ENCODE data around the gene HYAL1.
"Not testable (repeated sequence)": the region's sequence is repeated elsewhere in the genome, so short reads cannot be mapped to it uniquely, and the experiment has no call there.

The HYAL1 gene

GRCh38 chr3:50294089-50294488 lies 9.3 kb downstream of the HYAL1 start:
- DNase-seq (ENCODE audit: low read depth), result no peak

GRCh38 chr3:50293079-50293801 lies 10.1 kb downstream of the HYAL1 start:
- no peak for DNase-seq (ENCODE audit: low read depth)

DNA sequence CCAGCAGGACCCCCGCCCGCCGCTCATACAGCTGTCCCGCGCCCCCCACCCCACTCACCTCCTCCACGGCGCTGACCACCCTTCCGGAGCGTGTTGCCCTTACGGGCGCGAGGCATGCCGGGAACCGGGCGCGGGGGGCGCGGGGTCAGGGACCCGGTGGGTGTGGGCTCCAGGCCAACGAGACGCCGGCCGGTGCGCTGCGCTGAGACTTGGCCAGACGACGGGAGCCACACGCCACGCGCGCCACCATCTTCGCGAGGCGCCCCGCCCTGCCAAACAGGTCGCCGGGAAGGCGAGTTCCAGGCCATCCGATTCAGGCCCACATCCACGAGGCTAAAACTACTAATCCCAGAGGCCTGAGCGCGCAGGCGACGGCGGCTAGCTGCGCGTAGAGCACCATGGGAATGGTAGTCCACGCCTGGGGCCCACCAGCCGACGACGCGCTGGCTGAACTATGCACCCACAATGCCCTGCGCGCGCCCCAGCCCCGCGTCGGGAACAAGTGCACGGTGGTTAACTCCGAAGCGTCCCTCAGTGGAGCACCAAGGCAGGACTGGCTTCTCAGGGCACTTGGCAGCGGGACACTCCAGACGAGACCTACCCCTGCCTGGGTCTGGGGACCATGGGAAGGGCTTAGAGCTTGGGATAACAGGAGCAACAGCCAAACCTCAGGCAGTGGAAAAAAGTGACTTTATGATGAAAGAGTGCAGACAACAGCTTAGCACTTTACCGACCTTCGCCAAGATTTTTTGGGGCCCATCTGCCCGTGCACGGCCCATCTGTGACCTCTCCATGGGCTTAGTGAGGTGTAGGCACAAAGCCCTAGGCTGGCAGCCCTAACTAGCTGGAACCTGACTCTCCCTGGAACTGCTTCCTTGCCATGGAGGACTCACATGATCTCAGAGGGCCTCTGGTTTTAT lies 11.0 kb downstream of the HYAL1 start, which contains the start of gene IFRD2:
TSS of gene IFRD2 (minus strand) at position 271 of the 920 bp plus-strand sequence. CDS start at position 116, 155 bp downstream.
- peak; percentile 92 for DNase-seq (ENCODE audit: low read depth)

GRCh38 chr3:50290161-50290641 lies 13.2 kb downstream of the HYAL1 start:
- DNase-seq (ENCODE audit: low read depth), result no peak

DNA sequence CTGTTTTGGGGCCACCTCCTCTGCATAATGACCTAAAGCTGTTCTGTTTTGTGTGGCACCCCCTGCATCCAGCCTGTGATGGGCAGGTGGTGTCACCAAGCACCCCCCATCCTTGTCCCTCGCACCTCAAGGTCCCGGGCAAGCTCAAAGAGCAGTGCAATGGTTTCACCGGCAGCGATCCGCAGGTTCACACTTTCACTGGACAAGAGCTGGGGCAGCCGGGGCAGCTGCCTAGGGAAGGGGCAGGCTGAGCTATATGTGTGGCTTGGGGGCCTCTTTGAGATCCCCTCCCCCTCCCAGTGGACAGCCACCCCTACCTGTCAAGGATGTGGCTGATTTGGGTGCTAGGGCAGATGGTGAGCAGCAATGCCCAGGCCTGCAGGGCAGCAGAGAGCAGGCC lies 14.2 kb downstream of the HYAL1 start:
- DNase-seq (ENCODE audit: low read depth), result no peak

GRCh38 chr3:50288387-50289007 lies 14.9 kb downstream of the HYAL1 start:
- no peak for DNase-seq (ENCODE audit: low read depth)

DNA sequence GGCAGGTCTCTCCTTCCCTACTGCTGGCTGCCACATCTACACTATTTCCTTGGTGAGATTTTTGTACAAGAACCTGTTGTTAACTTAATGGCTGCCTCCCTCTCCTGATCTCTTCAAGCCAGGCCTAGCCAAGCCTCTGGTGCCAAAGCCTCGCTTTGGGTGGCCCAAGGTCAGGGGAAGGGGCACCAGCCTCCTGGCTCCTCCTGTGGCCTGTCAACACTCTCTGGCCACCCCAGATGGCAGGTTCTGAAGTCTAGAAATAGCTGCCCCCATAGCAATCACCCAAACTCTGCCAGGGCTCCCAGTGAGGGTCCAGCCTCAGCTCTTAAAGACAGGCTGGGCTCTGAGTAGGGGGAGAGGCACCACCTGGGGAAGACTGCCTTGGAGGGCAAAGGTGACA lies 16.1 kb downstream of the HYAL1 start:
- DNase-seq (ENCODE audit: low read depth), result no peak

GRCh38 chr3:50286322-50287227 lies 16.8 kb downstream of the HYAL1 start:
- no peak for DNase-seq (ENCODE audit: low read depth)

- DNase-seq (ENCODE audit: low read depth), result not testable (repeated sequence)
Measured at GRCh38 chr3:50284121-50284520, 19.3 kb downstream of the HYAL1 start.

DNA sequence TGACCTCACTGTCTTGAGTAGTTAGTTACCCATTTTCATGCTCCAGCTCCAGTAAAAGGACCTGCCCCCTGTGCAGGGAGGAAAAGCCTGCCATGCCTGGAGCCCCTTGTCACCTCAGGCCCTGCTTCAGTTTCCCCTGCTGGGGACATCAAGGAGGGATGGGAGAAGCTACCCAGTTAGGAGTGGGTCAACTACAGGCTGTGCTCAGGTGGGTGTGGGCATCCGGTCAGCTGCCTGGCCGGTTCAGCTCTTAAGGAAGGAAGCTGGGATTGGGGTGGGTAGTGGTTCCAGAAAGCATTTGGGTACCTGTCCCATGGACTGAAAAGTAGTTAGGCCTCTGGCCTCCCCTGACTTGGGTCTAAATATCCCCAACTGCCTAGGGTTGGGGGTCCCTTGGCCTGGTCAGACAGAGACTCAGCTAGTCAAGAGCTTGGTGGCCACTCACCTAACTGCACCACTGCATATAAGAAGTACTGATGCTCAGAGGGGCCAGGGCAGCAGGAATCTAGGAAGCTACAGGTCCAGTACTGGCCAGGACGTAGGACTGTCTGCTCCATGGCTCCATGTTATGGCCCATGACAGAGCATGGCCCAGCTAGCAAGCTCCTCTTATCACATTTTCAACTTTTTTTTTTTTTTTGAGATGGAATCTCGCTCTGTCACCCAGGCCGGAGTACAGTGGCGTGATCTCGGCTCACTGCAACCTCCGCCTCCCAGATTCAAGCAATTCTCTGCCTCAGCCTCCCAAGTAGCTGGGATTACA lies 23.9 kb downstream of the HYAL1 start:
- DNase-seq (ENCODE audit: low read depth), result no peak

DNA sequence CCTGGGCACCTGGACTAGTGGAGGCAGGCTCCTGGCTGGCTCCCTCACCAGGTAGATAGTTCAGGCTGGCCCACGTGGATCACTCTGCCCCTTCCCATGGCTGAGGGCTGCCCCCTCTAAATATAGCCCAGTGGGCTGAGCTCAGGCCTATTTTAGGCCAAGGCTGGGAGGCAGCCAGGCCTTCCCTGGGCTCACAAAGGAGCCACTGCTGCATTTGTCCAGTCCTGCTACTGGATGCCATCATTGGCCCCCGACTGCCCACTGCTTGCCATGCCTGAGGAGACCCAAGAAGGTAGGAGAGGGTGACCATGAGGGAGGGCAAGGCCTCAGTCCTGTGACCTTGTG lies 24.5 kb downstream of the HYAL1 start, which contains the start of gene LSMEM2:
TSS of gene LSMEM2 (plus strand) at position 208 of the 345 bp plus-strand sequence. CDS start at position 235, 27 bp downstream.
- no peak for DNase-seq (ENCODE audit: low read depth)

DNA sequence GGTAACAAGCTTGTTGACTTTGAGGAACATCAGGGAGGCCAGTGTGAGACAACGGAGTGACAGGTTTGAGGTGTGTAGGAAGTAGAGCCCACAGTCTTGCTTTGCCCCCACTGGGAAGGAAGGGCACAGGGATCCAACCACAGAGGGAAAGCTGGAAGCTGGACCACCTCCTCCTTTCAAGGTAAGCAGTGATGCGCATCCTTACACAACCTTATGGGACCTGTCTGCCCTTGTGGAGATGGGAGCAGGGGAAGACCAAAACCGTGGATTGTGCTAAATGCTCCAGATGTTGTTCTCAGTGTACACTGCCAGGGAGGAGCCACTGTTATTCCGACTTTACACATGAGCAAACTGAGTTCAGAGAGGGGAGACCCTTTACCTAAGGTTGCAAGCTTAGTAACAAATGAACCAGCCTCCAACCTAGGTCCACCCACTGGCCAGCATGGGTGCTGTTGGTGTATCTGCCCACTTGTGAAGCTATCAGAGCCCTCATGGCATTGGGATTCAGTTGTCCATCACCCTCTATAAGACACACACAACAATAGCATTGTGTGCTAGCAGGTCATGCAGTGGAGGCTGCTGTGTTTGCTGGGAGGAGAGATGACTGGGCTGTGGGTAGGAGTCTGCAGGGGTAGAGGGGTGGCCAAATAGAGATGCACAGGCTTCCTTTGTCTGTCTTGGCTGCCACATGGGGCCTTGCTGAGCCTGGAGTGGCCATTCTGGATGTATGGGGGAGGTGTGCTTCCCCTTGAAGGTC lies 25.1 kb downstream of the HYAL1 start:
- no peak for DNase-seq (ENCODE audit: low read depth)

DNA sequence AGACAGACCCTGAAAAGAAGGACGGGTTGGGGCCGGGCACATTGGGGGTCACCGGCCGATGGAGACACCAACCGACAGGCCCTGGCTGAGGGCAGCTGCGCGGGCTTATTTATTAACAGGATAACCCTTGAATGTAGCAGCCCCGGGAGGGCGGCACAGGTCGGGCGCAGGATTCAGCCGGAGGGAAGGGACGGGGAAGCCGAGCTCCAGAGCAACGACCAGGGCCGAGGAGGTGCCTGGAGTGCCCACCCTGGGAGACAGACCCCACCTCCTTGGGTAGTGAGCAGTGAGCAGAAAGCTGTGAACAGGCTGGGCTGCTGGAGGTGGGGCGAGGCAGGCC lies 26.6 kb downstream of the HYAL1 start:
- no peak for DNase-seq (ENCODE audit: low read depth)

DNA sequence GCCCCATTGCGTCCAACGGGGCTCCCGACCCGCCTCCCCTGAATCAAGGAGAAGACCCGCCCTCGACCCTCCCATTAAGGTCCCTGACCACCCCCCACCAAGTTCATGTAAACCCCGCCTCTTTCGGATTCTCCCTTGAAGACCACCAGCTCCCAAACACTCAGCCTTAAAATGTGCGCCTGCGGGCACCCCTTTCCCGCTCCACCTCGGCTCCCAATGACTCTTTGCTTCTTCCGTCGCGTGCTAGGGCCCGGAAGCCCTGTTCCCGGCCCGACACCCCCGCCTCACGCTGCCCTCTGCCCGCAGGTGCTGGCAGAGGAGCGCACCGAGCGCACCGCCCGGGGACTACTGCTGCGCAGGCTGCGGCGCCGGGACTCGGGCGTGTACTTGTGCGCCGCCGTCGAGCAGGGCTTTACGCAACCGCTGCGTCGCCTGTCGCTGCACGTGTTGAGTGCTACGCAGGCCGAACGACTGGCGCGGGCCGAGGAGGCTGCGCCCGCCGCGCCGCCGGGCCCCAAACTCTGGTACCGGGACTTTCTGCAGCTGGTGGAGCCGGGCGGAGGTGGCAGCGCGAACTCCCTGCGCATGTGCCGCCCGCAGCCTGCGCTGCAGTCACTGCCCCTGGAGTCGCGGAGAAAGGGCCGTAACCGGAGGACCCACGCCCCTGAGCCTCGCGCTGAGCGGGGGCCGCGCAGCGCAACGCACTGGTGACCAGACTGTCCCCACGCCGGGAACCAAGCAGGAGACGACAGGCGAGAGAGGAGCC lies 27.2 kb downstream of the HYAL1 start:
- no peak for DNase-seq (ENCODE audit: low read depth)

GRCh38 chr3:50275141-50275995 lies 28.0 kb downstream of the HYAL1 start:
- no peak for DNase-seq (ENCODE audit: low read depth)

GRCh38 chr3:50274371-50275104 lies 28.8 kb downstream of the HYAL1 start:
- DNase-seq (ENCODE audit: low read depth), result peak; percentile 43

- no peak for DNase-seq (ENCODE audit: low read depth)
Measured at GRCh38 chr3:50273689-50274065, 29.7 kb downstream of the HYAL1 start.
